GM12873 (cell line): ENCODE data around the gene PLEKHJ1.

Source experiments
- CTCF ChIP-seq: IDR thresholded peaks from 2 replicates; pipeline ENCODE4 v1.5.1; 2012; ENCODE audit warnings: low read depth, mild to moderate bottlenecking, moderate library complexity, low read length, control low read depth; ENCODE audit not compliant: insufficient read depth; ENCODE audit errors: missing control alignments

The PLEKHJ1 gene

GRCh38 chr19:2223959-2224358 lies 12.2 kb downstream of the PLEKHJ1 start:
- no peak for TF ChIP-seq CTCF

DNA sequence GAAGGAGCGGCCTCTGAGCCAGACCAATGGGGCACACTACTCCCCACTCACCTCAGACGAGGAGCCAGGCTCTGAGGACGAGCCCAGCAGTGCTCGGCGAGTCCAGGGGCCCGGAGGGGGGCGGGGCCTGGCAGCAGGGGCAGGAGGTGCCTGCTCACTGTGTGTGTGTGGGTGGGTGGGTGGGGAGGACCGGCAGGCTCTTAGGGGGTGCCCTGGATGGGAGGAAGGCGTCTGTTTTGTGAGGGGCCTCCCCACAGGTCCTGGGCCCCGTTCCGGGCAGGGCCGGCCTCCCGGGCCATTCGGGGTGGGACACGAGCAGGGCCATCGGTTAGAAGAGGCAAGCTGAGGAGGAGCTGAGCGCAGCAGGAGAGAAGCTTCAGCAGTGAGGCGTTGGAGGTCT lies 12.7 kb downstream of the PLEKHJ1 start:
- no peak for TF ChIP-seq CTCF

- peak; percentile 17 for TF ChIP-seq CTCF
Observed at GRCh38 chr19:2221918-2222317, 14.2 kb downstream of the PLEKHJ1 start.

- TF ChIP-seq CTCF, result no peak
Observed at GRCh38 chr19:2221250-2221831, 14.8 kb downstream of the PLEKHJ1 start.

DNA sequence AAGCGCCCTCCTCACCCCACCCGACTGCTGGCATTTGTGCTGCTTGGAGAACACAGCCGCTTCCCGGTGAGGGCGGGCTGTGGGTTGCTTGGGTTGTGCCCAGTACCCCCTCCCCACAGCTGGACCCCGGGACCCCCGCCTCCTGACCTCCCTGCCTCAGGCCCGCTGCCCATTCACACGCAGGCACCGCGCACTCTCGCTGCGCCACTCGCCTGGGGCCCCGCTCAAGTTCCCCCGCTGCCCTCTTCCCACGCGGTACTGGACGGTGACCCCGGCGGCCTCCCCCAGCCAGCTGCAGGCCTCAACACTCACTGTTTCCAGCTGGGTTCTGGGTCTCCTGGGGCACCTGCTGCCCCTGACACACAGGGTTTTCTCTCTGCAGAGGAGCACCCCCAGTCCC lies 16.4 kb downstream of the PLEKHJ1 start:
- TF ChIP-seq CTCF, result no peak

- no peak for TF ChIP-seq CTCF
Observed at GRCh38 chr19:2217591-2217990, 18.5 kb downstream of the PLEKHJ1 start.

DNA sequence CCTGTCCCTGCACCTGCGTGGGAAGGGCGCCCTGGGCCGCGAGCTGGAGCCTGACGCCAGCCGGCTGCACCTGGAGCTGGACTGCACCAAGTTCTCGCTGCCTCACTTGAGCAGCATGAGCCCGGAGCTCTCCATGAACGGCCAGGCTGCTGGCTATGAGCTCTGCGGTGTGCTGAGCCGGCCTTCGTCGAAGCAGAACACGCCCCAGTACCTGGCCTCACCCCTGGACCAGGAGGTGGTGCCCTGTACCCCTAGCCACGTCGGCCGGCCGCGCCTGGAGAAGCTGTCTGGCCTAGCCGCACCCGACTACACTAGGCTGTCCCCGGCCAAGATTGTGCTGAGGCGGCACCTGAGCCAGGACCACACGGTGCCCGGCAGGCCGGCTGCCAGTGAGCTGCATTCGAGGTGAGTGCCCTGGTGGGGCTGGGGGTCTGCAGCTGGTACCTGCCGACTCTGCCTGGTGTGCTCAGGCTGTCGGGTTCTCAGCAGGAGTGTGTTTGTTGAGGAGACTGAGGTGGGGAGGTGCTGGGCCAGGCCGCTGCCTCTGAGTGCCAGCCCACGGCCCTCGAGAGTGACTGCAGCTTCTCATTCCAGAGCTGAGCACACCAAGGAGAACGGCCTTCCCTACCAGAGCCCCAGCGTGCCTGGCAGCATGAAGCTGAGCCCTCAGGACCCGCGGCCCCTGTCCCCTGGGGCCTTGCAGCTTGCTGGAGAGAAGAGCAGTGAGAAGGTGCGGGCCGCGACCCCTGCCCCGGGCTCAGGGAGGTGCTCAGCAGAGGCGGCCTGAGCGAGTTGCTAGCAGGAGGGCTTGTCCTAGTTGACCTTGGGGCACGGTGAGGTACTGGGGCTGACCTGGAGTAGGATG lies 19.5 kb downstream of the PLEKHJ1 start:
- no peak for TF ChIP-seq CTCF
